ENCODE data around the gene ZNF500. TPM values are rescaled to one million over a fixed set of nuclear protein-coding genes. Genes with fewer than 3 reads are reported as not detected.

Gene ZNF500
- total and polyA plus RNA-seq, 2 donors (not counting 3 experiments of a cell fraction or from before 2014, with no cell fraction given), result 8.6 to 13.5 TPM

DNA sequence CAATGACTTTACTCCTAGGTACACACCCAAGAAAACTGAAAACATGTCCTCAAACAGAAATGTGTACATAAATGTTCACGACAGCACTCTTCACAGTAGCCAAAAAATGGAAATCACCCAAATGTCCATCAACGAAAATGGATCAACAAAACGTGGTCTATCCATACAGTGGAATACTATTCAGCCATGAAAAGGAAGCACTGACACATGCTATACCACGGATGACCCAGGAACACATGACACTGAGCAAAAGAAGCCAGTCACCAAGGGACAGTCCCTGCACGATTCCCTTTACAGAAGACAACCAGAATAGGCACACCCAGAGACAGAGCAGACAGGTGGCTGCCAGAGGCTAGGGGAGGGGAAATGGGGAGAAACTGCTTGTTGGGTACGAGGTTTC is 11.3 kb downstream of the ZNF500 start:
- H3K27ac ChIP-seq (ENCODE audit: insufficient read depth, low read depth, low read length), result no peak overlapping the region
- intact Hi-C loops (cut with micrococcal nuclease) (no loop called here), dilution Hi-C loops (cut with MboI; ENCODE audit: extremely low pct_ligation_motif_present, low sequenced_read_pairs) (no loop called here)
- no peak for TF ChIP-seq MYC (IDR thresholded peaks at IDR 0.05; ENCODE audit: low read depth, low read length)
- TF ChIP-seq GATA2 (IDR thresholded peaks at IDR 0.05; ENCODE audit: insufficient read depth, insufficient read length, low read depth, low read length), result no peak
- TF ChIP-seq, protein P1, sequence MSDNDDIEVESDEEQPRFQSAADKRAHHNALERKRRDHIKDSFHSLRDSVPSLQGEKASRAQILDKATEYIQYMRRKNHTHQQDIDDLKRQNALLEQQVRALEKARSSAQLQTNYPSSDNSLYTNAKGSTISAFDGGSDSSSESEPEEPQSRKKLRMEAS (IDR thresholded peaks at IDR 0.05; ENCODE audit: insufficient read depth, insufficient read length), result no peak
- H3K4me3 ChIP-seq (replicated peaks in 1 of 3; ENCODE audit: insufficient read depth in 1 of 3, low read depth in 1 of 3, low read length in 3 of 3), result no peak overlapping the region
- no peaks in the 10 kb centered on the region for H3K4me1 ChIP-seq (ENCODE audit: control insufficient read depth, extremely low read depth, insufficient read depth, low read length)
- peaks cover 2% of the 10 kb centered on the region for H3K79me2 ChIP-seq (ENCODE audit: control insufficient read depth, insufficient read depth, low read length)
- ChIA-PET CTCF (no interaction called here), POLR2A (no interaction called here)
- peaks cover 15 to 33% of the 10 kb centered on the region in 2 experiments for H3K36me3 ChIP-seq (ENCODE audit: control insufficient read depth in 2 of 2, extremely low read depth in 1 of 2, insufficient read depth in 2 of 2, low read length in 2 of 2)
- H4K20me1 ChIP-seq (replicated peaks; ENCODE audit: control insufficient read depth, extremely low read depth, insufficient read depth, low read length), result no peaks in the 10 kb centered on the region
- H3K4me2 ChIP-seq (ENCODE audit: insufficient read depth, low read length), result no peak overlapping the region
- DNase-seq (ENCODE audit: low read depth, low spot score), result no peak
- BruUV-seq (replicated peaks), result no TSS peak
- H3K9me3 ChIP-seq (replicated peaks; ENCODE audit: control insufficient read depth, insufficient read depth, low read length), result no peaks in the 10 kb centered on the region
- no peak overlapping the region for H2AFZ ChIP-seq (ENCODE audit: low read depth, low read length)
- H3K9me1 ChIP-seq (replicated peaks; ENCODE audit: control insufficient read depth, extremely low read depth, insufficient read depth, low read length), result no peaks in the 10 kb centered on the region
- no peaks in the 10 kb centered on the region for H3K27me3 ChIP-seq (ENCODE audit: control insufficient read depth in 2 of 2, insufficient read depth in 2 of 2, low read length in 2 of 2)
- no peak for FAIRE-seq
- no peak overlapping the region for H3K9ac ChIP-seq (replicated peaks; ENCODE audit: extremely low read depth, insufficient read depth, low read length)

DNA sequence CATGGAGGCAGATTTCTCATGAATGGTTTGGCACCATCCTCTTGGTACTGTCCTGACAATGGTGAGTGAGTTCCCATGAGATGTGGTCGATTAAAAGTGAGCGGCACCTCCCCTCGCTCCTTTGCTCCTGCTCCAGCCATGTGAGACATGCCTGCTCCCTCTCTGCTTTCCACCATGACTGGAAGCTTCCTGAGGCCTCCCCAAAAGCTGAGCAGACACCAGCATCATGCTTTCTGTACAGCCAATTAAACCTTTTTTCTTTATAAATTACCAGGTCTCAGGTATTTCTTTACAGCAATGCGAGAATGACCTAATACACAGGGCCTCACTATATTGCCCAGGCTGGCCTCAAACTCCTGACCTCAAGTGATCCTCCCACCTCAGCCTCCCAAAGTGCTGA is 12.1 kb downstream of the ZNF500 start:
- Histone ChIP-seq H3K79me2 (ENCODE audit: control insufficient read depth, insufficient read depth, low read length) (peaks cover 2% of the 10 kb centered on the region), H3K27me3 (ENCODE audit: control insufficient read depth in 2 of 2, insufficient read depth in 2 of 2, low read length in 2 of 2) (no peaks in the 10 kb centered on the region), H3K4me1 (ENCODE audit: control insufficient read depth, extremely low read depth, insufficient read depth, low read length) (no peaks in the 10 kb centered on the region), H3K36me3 (ENCODE audit: control insufficient read depth in 2 of 2, extremely low read depth in 1 of 2, insufficient read depth in 2 of 2, low read length in 2 of 2) (peaks cover 9 to 25% of the 10 kb centered on the region in 2 experiments), H2AFZ (ENCODE audit: low read depth, low read length) (no peak overlapping the region), H3K9me3 (replicated peaks; ENCODE audit: control insufficient read depth, insufficient read depth, low read length) (no peaks in the 10 kb centered on the region), H3K9me1 (replicated peaks; ENCODE audit: control insufficient read depth, extremely low read depth, insufficient read depth, low read length) (no peaks in the 10 kb centered on the region), H3K27ac (ENCODE audit: insufficient read depth, low read depth, low read length) (no peak overlapping the region), H3K9ac (replicated peaks; ENCODE audit: extremely low read depth, insufficient read depth, low read length) (no peak overlapping the region), H3K4me2 (ENCODE audit: insufficient read depth, low read length) (no peak overlapping the region), H3K4me3 (replicated peaks in 1 of 3; ENCODE audit: insufficient read depth in 1 of 3, low read depth in 1 of 3, low read length in 3 of 3) (no peak overlapping the region), H4K20me1 (replicated peaks; ENCODE audit: control insufficient read depth, extremely low read depth, insufficient read depth, low read length) (no peaks in the 10 kb centered on the region)
- no peak for DNase-seq (ENCODE audit: low read depth, low spot score)
- ChIA-PET POLR2A (no interaction called here), CTCF (no interaction called here)
- TF ChIP-seq POLR2AphosphoS5 (IDR thresholded peaks at IDR 0.05; ENCODE audit: insufficient read depth, low read depth, low read length), result no peak
- no peak for TF ChIP-seq EZH2 (IDR thresholded peaks at IDR 0.05; ENCODE audit: borderline replicate concordance, low read depth, low read length, severe bottlenecking)
- TF ChIP-seq, protein P2, sequence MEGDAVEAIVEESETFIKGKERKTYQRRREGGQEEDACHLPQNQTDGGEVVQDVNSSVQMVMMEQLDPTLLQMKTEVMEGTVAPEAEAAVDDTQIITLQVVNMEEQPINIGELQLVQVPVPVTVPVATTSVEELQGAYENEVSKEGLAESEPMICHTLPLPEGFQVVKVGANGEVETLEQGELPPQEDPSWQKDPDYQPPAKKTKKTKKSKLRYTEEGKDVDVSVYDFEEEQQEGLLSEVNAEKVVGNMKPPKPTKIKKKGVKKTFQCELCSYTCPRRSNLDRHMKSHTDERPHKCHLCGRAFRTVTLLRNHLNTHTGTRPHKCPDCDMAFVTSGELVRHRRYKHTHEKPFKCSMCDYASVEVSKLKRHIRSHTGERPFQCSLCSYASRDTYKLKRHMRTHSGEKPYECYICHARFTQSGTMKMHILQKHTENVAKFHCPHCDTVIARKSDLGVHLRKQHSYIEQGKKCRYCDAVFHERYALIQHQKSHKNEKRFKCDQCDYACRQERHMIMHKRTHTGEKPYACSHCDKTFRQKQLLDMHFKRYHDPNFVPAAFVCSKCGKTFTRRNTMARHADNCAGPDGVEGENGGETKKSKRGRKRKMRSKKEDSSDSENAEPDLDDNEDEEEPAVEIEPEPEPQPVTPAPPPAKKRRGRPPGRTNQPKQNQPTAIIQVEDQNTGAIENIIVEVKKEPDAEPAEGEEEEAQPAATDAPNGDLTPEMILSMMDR (IDR thresholded peaks at IDR 0.05; ENCODE audit: extremely low read depth in 1 of 2, insufficient read depth in 1 of 2, low read depth in 1 of 2, low read length in 2 of 2), result no peak
- TF ChIP-seq, protein P1 (IDR thresholded peaks at IDR 0.05; ENCODE audit: insufficient read depth, insufficient read length), result no peak
- TF ChIP-seq GATA2 (IDR thresholded peaks at IDR 0.05; ENCODE audit: insufficient read depth, insufficient read length, low read depth, low read length), result no peak
- TF ChIP-seq POLR2A (IDR thresholded peaks at IDR 0.05; ENCODE audit: low read depth, low read length), result no peak
- no peak for TF ChIP-seq FOS (IDR thresholded peaks at IDR 0.05; ENCODE audit: borderline replicate concordance, insufficient read depth, low read length)
- TF ChIP-seq MYC (IDR thresholded peaks at IDR 0.05; ENCODE audit: low read depth, low read length), result no peak
- no peak for TF ChIP-seq JUN (IDR thresholded peaks at IDR 0.05; ENCODE audit: borderline replicate concordance, insufficient read depth, insufficient read length, low read depth)
- no peak for FAIRE-seq
- BruUV-seq (replicated peaks), result no TSS peak
- intact Hi-C loops (cut with micrococcal nuclease), result no loop called here
- dilution Hi-C loops (cut with MboI; ENCODE audit: extremely low pct_ligation_motif_present, low sequenced_read_pairs), result no loop called here
